ENCODE data around the gene MFSD2A.

MFSD2A gene

DNA sequence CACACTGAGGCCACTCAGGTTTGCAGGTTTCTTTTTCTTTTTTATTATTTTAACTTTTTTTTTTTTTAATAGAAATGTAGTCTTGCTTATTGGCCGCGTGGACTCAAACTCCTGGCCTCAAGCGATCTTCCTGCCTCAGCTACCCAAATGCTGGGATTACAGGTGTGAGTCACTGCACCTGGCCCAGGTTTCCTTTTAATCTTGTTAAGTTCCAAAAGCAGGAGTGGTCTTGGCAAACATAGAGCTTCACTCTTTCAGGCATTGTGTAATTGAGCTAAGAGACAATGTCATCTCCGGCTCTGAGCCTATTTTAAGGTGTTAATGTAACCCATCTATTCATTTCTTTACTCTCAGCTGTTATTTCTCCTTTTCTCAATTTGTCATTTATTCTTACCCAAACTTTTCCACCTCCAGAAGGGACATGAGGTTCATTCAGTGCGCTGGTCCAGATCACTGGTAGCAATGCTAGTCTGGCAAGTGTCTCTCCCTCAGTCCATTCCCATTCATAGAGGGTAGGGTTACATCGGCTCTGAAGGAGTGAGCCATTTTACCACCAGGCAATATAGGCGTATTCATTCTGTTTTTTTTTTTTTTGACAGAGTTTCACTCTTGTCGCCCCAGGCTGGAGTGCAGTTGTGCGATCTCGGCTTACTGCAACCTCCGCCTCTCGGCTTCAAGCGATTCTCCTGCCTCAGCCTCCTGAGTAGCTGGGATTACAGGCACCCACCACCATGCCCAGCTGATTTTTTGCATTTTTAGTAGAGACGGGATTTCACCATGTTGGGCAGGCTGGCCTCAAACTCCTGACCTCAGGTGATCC is 11.3 kb upstream of the MFSD2A start:
- TF ChIP-seq, protein P1, sequence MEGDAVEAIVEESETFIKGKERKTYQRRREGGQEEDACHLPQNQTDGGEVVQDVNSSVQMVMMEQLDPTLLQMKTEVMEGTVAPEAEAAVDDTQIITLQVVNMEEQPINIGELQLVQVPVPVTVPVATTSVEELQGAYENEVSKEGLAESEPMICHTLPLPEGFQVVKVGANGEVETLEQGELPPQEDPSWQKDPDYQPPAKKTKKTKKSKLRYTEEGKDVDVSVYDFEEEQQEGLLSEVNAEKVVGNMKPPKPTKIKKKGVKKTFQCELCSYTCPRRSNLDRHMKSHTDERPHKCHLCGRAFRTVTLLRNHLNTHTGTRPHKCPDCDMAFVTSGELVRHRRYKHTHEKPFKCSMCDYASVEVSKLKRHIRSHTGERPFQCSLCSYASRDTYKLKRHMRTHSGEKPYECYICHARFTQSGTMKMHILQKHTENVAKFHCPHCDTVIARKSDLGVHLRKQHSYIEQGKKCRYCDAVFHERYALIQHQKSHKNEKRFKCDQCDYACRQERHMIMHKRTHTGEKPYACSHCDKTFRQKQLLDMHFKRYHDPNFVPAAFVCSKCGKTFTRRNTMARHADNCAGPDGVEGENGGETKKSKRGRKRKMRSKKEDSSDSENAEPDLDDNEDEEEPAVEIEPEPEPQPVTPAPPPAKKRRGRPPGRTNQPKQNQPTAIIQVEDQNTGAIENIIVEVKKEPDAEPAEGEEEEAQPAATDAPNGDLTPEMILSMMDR (IDR thresholded peaks at IDR 0.05; ENCODE audit: low read depth, low read length) = no peak
- H3K4me3 ChIP-seq (ENCODE audit: low read depth, low read length) = no peak overlapping the region

DNA sequence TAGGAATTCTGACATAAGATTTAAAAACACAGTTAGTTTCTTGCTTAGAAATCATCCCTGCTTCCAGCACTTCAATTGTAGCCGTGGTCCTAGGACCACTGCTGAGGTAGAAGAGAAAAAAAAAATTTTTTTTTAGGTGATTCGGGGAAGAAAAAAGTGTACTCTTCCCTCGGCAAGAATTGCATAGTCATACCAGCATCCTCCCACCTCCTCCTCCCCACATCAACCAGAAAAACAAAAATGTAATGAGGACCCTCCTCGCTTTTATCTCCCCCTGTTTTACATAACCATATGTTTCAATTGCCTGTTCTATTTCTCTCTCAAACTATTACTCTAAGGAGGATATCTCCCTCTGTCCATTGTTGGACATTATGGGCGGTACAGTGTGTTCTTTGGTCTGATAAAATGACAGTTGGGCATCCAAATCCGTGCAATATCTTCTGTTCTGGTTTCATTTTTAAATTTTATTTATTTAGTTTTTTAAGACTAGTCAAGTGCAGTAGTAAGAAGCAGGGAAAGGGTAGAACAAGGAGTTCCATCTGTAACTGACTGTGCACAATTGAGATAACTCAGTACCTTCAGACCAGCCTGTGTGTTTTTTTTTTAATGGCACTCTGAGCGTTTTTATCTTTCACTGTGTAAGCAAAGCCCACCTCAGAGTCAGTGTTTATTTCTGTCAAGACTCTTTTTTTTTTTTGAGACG is 10.4 kb upstream of the MFSD2A start:
- no peak overlapping the region for H3K4me3 ChIP-seq (ENCODE audit: low read depth, low read length)
- TF ChIP-seq, protein P1 (IDR thresholded peaks at IDR 0.05; ENCODE audit: low read depth, low read length) = no peak

DNA sequence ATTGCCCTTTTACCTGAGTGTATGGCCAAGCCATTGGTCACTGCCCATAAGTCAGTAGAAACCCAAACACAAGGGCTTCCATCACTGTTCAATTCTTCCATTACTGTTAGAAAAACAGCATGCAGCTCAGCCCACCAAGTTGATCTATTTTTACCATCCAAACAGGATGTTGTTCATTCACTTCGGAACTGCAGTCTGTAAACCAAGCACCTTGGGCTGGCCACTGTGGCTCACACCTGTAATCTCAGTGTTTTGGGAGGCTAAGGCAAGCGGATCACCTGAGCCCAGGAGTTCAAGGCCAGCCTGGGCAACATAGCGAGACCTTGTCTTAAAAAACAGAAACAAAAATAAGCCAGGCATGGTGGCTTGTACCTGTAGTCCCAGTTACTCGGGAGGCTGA is 8.7 kb upstream of the MFSD2A start:
- H3K4me3 ChIP-seq (ENCODE audit: low read depth, low read length) = no peak overlapping the region
- TF ChIP-seq, protein P1 (IDR thresholded peaks at IDR 0.05; ENCODE audit: low read depth, low read length) = no peak

DNA sequence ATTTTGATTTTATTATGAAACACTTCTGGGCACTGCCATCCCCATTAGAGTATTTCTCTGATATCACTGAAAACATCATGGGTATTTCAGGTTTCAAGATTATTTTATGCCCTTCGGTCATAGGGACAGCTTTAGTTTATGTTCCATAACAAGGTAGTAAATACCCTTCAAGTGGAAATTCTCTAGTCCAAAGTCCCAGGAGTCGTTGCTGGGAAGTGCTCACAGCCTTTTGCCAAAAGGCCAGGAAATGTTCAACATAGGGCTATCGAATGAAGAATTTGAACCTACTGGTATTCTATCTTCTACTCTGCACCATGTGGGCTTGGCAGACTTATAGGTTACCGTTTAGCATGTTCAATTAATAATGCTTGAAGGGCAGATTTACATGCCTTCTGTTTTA is 7.7 kb upstream of the MFSD2A start:
- TF ChIP-seq, protein P1 (IDR thresholded peaks at IDR 0.05; ENCODE audit: low read depth, low read length) = no peak
- no peak overlapping the region for H3K4me3 ChIP-seq (ENCODE audit: low read depth, low read length)

DNA sequence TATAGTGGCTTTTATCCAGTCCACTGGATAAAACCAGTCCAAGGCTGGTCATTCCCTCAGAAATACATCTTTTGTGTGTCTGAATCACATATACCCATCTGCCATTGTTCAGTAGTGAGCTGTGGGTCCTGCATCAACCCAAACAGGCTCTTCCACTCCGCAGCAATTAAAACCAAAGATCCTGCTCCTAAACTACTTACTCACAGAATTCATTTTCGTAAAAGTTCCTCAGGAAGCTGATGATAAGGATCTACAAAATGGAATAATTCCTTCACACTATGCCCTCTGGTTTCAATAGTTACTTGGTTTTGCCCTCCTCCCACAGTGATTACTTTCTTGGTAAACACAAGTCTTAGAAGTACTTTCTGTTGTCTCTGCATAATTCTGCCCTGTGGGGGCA is 5.1 kb upstream of the MFSD2A start:
- H3K4me3 ChIP-seq (ENCODE audit: low read depth, low read length) = no peak overlapping the region
- TF ChIP-seq, protein P1 (IDR thresholded peaks at IDR 0.05; ENCODE audit: low read depth, low read length) = no peak

DNA sequence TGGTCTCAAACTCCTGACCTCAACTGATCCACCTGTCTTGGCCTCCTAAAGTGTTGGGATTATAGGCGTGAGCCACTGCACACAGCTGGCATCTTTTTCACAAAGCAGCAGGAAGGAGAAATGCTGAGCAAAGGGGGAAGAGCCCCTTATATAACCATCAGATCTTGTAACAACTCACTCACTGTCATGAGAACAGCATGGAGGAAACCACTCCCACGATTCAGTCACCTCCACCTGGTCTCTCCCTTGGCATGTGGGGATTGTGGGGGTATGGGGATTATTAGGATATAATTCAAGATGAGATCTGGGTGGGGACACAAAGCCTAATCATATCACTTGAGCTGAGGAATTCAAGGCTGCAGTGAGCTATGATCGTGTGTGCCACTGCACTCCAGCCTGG is 3.0 kb upstream of the MFSD2A start:
- H3K4me3 ChIP-seq (ENCODE audit: low read depth, low read length) = no peak overlapping the region
- TF ChIP-seq, protein P1 (IDR thresholded peaks at IDR 0.05; ENCODE audit: low read depth, low read length) = no peak

All from WI38 (cell line).